HepG2 (cell line): ENCODE measurements around the gene ARFGAP2. TPM values are rescaled to one million over a fixed set of nuclear protein-coding genes. Genes with fewer than 3 reads are reported as not detected.

Source experiments
- AGO1 ChIP-seq: fragments of 200-400 bp; formaldehyde crosslinking; IDR thresholded peaks from 2 replicates; pipeline ENCODE4 v1.6.1; 2017; ENCODE audit warnings: mild to moderate bottlenecking, low read depth, low read length, moderate library complexity; ENCODE audit not compliant: poor library complexity, severe bottlenecking
- AGO2 ChIP-seq: fragments of 200-400 bp; formaldehyde crosslinking; optimal IDR thresholded peaks from 2 replicates; pipeline ENCODE3; 2017; ENCODE audit warnings: mild to moderate bottlenecking, low read depth, low read length, moderate library complexity
- ARID2 ChIP-seq: sonication (generic); formaldehyde crosslinking; IDR thresholded peaks from 2 replicates; pipeline ENCODE4 v1.8.1; 2022; ENCODE audit warnings: mild to moderate bottlenecking, missing genetic modification reagents, borderline replicate concordance
- ETV5 ChIP-seq: IDR thresholded peaks from 2 replicates; pipeline ENCODE4 v1.6.1; 2018; ENCODE audit warnings: missing biosample characterization, missing genetic modification reagents, inconsistent platforms, borderline replicate concordance
- FIP1L1 ChIP-seq: fragments of 200-400 bp; formaldehyde crosslinking; IDR thresholded peaks from 2 replicates; pipeline ENCODE4 v1.6.1; 2018; ENCODE audit warnings: low read depth, mild to moderate bottlenecking, low read length, moderate library complexity, borderline replicate concordance; ENCODE audit not compliant: insufficient read depth
- FOXC1 ChIP-seq: sonication (generic); formaldehyde crosslinking; IDR thresholded peaks from 2 replicates; pipeline ENCODE4 v1.8.0; 2022; ENCODE audit warnings: mild to moderate bottlenecking, missing genetic modification reagents, borderline replicate concordance
- FOXJ3 ChIP-seq: sonication (generic); formaldehyde crosslinking; IDR thresholded peaks from 2 replicates; pipeline ENCODE4 v1.4.0; 2020; ENCODE audit warnings: missing genetic modification reagents, mild to moderate bottlenecking, borderline replicate concordance
- HNF4G ChIP-seq, 2 experiments: sonication (generic) in 1 of 2; formaldehyde crosslinking in 1 of 2; IDR thresholded peaks; 2 replicates each; pipeline versions ENCODE4 v1.4.0 to v1.6.1; 2011 to 2020; ENCODE audit warnings: borderline replicate concordance in 2 of 2, low read depth in 2 of 2, mild to moderate bottlenecking in 2 of 2, low read length in 1 of 2, missing genetic modification reagents in 1 of 2, moderate library complexity in 1 of 2
- KDM5B ChIP-seq: sonication (generic); formaldehyde crosslinking; IDR thresholded peaks from 2 replicates; pipeline ENCODE4 v1.4.0; 2020; ENCODE audit warnings: missing genetic modification reagents, mild to moderate bottlenecking, borderline replicate concordance
- PLRG1 ChIP-seq: fragments of 450-650 bp; conservative IDR thresholded peaks from 2 replicates; pipeline ENCODE4 v1.6.1; 2016
- SIN3B ChIP-seq: fragments of 150-350 bp; IDR thresholded peaks from 2 replicates; pipeline ENCODE4 v1.6.1; 2014; ENCODE audit warnings: low read length
- THAP11 ChIP-seq: IDR thresholded peaks from 2 replicates; pipeline ENCODE4 v1.6.1; 2016; ENCODE audit warnings: missing biosample characterization, missing genetic modification reagents
- ZKSCAN5 ChIP-seq: sonication (generic); formaldehyde crosslinking; IDR thresholded peaks from 2 replicates; pipeline ENCODE4 v1.5.1; 2020; ENCODE audit warnings: mild to moderate bottlenecking, missing genetic modification reagents
- ZNF230 ChIP-seq: sonication (generic); formaldehyde crosslinking; IDR thresholded peaks from 2 replicates; pipeline ENCODE4 v1.4.0; 2020; ENCODE audit warnings: mild to moderate bottlenecking, missing genetic modification reagents
- ZNF326 ChIP-seq: sonication (generic); formaldehyde crosslinking; IDR thresholded peaks from 2 replicates; pipeline ENCODE4 v1.4.0; 2020; ENCODE audit warnings: missing genetic modification reagents, borderline replicate concordance
- ZNF556 ChIP-seq: sonication (generic); formaldehyde crosslinking; IDR thresholded peaks from 2 replicates; pipeline ENCODE4 v1.4.0; 2020; ENCODE audit warnings: mild to moderate bottlenecking, missing genetic modification reagents, borderline replicate concordance
- ZNF775 ChIP-seq: sonication (generic); formaldehyde crosslinking; IDR thresholded peaks from 2 replicates; pipeline ENCODE4 v1.4.0; 2020; ENCODE audit warnings: missing genetic modification reagents, mild to moderate bottlenecking, moderate library complexity, borderline replicate concordance
- ZSCAN12 ChIP-seq: sonication (generic); formaldehyde crosslinking; IDR thresholded peaks from 2 replicates; pipeline ENCODE4 v1.9.0; 2021; ENCODE audit warnings: mild to moderate bottlenecking, missing genetic modification reagents
- polyA plus RNA-seq, 8 experiments: library from polyadenylated mRNA; depleted of rRNA in 3 of 8; stranded (reverse) in 7 of 8; unstranded in 1 of 8; fragments of >200 nt; fragmentation: Illumina TruSeq in 4 of 8; extraction: Trizol in 4 of 8; gene quantifications; 2 replicates each; pipeline versions ENCODE4 v1.2.1 to v1.2.3, GENCODE V29; 2011 to 2016; ENCODE audit warnings: low read depth in 4 of 8, missing spikeins in 1 of 8, mixed read lengths in 1 of 8; ENCODE audit not compliant: insufficient read depth in 1 of 8
- total RNA-seq, 5 experiments: library from RNA; depleted of rRNA; stranded (reverse); fragments of >200 nt; fragmentation: Illumina TruSeq; extraction: Trizol; gene quantifications; 2 replicates each; pipeline ENCODE4 v1.2.3, GENCODE V29; 2016; ENCODE audit warnings: low read depth in 1 of 5
- TF ChIP-seq, protein P1 (sequence below): sonication (generic); formaldehyde crosslinking; IDR thresholded peaks from 2 replicates; pipeline ENCODE4 v1.5.0; 2020; ENCODE audit warnings: mild to moderate bottlenecking, missing genetic modification reagents, borderline replicate concordance
- TF ChIP-seq, protein P2 (sequence below): IDR thresholded peaks from 2 replicates; pipeline ENCODE4 v1.6.1; 2016; ENCODE audit warnings: missing compliant biosample characterization, missing genetic modification reagents, borderline replicate concordance
- TF ChIP-seq, protein P3 (sequence below): sonication (generic); formaldehyde crosslinking; conservative IDR thresholded peaks from 2 replicates; pipeline ENCODE4 v1.4.0; 2020; ENCODE audit warnings: missing genetic modification reagents
- TF ChIP-seq, protein P4 (sequence below): sonication (generic); formaldehyde crosslinking; IDR thresholded peaks from 2 replicates; pipeline ENCODE4 v1.4.0; 2020; ENCODE audit warnings: low read depth, mild to moderate bottlenecking, missing genetic modification reagents
- TF ChIP-seq, protein P5 (sequence below): IDR thresholded peaks from 2 replicates; pipeline ENCODE4 v1.6.1; 2016; ENCODE audit warnings: missing genetic modification reagents, missing compliant biosample characterization

The ARFGAP2 gene
- total and polyA plus RNA-seq, 2 of the 13 experiments (the other 11 are each of a cell fraction or from before 2014, with no cell fraction given), result 32.3 to 75.3 TPM

DNA sequence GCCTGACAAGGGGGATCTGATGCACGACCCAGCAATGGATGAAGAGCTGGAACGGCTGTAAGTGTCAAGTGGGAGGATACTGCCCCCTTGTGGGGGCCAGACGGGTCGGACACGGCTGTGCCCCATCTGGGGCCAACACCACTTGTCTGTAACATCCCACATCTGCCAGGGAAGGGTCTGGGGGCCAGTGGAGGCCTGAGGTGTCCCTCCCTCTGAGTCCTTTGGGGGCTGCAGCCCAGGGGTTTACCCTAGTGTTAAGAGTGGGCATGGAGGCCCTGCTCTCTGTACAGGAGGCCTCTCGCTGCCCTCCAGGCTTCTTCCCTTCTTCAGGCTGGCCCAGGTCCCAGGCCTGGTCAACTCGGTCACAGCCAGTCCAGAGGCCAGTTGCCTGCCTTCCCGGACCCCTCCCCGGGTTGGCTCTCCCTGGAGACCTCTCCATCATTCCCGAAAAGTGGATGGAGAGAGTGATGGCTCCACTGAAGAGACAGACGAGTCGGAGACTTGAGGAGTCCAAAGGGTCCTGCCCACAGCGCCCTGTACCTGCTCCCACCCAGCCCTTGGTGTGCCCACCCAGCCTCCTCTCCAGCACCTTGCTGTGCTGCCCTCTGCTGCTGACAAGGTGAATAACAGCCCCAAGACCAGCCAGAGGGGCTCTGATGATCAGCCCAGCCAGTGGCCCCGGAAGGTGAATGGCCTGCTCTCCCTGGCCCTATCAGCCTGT is 15.4 kb downstream of the ARFGAP2 start (continued):
- peak; percentile 95 for TF ChIP-seq AGO2
- TF ChIP-seq, protein P1, sequence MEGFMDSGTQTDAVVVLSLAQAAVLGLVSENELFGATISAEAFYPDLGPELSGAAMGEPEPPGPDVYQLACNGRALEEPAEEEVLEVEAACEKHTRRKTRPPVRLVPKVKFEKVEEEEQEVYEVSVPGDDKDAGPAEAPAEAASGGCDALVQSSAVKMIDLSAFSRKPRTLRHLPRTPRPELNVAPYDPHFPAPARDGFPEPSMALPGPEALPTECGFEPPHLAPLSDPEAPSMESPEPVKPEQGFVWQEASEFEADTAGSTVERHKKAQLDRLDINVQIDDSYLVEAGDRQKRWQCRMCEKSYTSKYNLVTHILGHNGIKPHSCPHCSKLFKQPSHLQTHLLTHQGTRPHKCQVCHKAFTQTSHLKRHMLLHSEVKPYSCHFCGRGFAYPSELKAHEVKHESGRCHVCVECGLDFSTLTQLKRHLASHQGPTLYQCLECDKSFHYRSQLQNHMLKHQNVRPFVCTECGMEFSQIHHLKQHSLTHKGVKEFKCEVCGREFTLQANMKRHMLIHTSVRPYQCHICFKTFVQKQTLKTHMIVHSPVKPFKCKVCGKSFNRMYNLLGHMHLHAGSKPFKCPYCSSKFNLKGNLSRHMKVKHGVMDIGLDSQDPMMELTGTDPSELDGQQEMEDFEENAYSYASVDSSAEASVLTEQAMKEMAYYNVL (CRISPR knock-in tag), result no peak
- TF ChIP-seq, protein P2, sequence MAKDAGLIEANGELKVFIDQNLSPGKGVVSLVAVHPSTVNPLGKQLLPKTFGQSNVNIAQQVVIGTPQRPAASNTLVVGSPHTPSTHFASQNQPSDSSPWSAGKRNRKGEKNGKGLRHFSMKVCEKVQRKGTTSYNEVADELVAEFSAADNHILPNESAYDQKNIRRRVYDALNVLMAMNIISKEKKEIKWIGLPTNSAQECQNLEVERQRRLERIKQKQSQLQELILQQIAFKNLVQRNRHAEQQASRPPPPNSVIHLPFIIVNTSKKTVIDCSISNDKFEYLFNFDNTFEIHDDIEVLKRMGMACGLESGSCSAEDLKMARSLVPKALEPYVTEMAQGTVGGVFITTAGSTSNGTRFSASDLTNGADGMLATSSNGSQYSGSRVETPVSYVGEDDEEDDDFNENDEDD (CRISPR knock-in tag), result no peak
- no peak for TF ChIP-seq ZSCAN12 (CRISPR knock-in tag)
- no peak for TF ChIP-seq ARID2 (CRISPR knock-in tag)
- TF ChIP-seq THAP11, result no peak
- no peak for TF ChIP-seq HNF4G (IDR thresholded peaks at IDR 0.05; ENCODE audit: borderline replicate concordance, low read depth, low read length)
- TF ChIP-seq HNF4G (CRISPR knock-in tag; IDR thresholded peaks at IDR 0.05; ENCODE audit: borderline replicate concordance, low read depth), result no peak
- TF ChIP-seq ZKSCAN5 (CRISPR knock-in tag), result no peak
- TF ChIP-seq, protein P3, sequence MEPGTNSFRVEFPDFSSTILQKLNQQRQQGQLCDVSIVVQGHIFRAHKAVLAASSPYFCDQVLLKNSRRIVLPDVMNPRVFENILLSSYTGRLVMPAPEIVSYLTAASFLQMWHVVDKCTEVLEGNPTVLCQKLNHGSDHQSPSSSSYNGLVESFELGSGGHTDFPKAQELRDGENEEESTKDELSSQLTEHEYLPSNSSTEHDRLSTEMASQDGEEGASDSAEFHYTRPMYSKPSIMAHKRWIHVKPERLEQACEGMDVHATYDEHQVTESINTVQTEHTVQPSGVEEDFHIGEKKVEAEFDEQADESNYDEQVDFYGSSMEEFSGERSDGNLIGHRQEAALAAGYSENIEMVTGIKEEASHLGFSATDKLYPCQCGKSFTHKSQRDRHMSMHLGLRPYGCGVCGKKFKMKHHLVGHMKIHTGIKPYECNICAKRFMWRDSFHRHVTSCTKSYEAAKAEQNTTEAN (CRISPR knock-in tag), result no peak
- TF ChIP-seq ETV5 (CRISPR knock-in tag), result 0 out of 2 replicates have a peak, but pooled peaks have one; percentile 12
- 0 out of 2 replicates have a peak, but pooled peaks have one; percentile 17 for TF ChIP-seq ZNF556 (CRISPR knock-in tag)
- TF ChIP-seq ZNF326, result 0 out of 2 replicates have a peak, but pooled peaks have one; percentile 52
- TF ChIP-seq, protein P4, sequence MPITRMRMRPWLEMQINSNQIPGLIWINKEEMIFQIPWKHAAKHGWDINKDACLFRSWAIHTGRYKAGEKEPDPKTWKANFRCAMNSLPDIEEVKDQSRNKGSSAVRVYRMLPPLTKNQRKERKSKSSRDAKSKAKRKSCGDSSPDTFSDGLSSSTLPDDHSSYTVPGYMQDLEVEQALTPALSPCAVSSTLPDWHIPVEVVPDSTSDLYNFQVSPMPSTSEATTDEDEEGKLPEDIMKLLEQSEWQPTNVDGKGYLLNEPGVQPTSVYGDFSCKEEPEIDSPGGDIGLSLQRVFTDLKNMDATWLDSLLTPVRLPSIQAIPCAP (CRISPR knock-in tag), result no peak
- peak; percentile 52 for TF ChIP-seq AGO1
- TF ChIP-seq ZNF230 (CRISPR knock-in tag), result no peak
- 0 out of 2 replicates have a peak, but pooled peaks have one; percentile 27 for TF ChIP-seq FIP1L1
- no peak for TF ChIP-seq PLRG1
- TF ChIP-seq FOXC1 (CRISPR knock-in tag), result no peak
- TF ChIP-seq KDM5B (CRISPR knock-in tag), result no peak
- no peak for TF ChIP-seq SIN3B
- TF ChIP-seq, protein P5, sequence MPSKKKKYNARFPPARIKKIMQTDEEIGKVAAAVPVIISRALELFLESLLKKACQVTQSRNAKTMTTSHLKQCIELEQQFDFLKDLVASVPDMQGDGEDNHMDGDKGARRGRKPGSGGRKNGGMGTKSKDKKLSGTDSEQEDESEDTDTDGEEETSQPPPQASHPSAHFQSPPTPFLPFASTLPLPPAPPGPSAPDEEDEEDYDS (CRISPR knock-in tag), result no peak
- TF ChIP-seq ZNF775 (CRISPR knock-in tag), result 0 out of 2 replicates have a peak, but pooled peaks have one; percentile 10
- TF ChIP-seq FOXJ3, result no peak
